Measurements from ENCODE around the gene CCDC187. TPM values are rescaled to one million over a fixed set of nuclear protein-coding genes. Genes with fewer than 3 reads are reported as not detected.

The CCDC187 gene
- total and polyA plus RNA-seq, 2 of the 4 experiments (the other 2 are of a cell fraction), result not detected

DNA sequence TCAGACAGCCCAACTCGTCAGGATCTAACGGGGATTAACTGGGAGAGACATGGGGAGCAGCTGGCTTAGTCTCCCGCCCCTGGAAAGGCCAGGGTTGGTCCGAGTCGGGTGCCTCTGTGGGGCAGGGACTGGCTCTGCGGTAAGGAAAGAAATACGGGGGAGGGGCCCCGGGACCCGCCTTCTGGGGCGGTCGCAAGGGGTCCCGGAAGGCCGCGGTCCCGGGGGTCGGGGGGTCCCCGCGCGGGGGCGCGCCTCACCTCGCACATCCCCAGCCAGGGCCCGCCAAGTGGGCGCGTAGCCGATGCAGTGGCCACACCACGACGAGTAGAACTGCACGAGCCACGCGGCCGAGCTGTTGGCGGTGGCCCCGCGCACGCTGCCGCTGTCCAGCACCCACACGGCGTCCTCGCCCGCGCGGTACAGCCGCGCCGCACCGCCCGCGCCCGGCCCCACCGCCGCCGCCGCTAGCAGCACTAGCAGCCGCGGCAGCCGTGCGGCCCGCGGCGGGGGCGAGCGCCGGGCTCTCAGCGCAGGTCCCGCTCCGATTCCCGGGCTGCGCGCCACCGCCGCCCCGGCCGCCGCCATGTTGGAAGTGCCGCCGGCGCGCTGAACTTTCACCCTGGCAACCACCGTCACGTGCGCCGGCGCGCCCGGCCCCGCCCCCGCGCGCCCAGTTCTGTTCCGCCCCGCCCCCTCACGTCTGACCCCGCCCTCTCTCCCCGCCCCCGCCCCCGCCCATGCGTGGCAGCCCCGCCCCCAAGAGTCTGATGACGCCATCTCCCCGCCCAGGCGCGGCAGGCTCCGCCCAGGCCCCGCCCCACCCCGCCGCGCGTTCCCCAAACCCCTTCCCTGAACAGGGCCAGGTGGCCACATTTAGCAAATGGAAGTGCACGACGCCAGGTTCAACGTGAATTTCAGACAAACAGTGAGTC, 58.4 kb downstream of the CCDC187 start, which contains the start of gene QSOX2:
Gene QSOX2 (minus strand): TSS at position 594 of the 932 bp plus-strand sequence. CDS start 9 bp downstream, at position 585.
- Histone ChIP-seq H2BK5ac (ENCODE audit: low read depth, low read length, poor library complexity, severe bottlenecking) (no peak within 1 kb of the TSS), H4K91ac (ENCODE audit: insufficient read depth, low read depth, low read length) (no peak within 1 kb of the TSS), H3K27me3 (ENCODE audit: control insufficient read depth, insufficient read depth, low read length) (peaks cover 33% of the 10 kb centered on the region), H3K56ac (ENCODE audit: extremely low read depth, insufficient read depth, low read length) (no peak within 1 kb of the TSS), H3K18ac (ENCODE audit: low read depth, low read length) (no peak within 1 kb of the TSS), H3K4me2 (ENCODE audit: low read depth, low read length) (peak within 1 kb of the TSS; percentile 93), H2BK15ac (ENCODE audit: low read depth, low read length) (no peak within 1 kb of the TSS), H4K20me1 (ENCODE audit: insufficient read depth, low read length) (peaks cover 25% of the 10 kb centered on the region), H3K36me3 (ENCODE audit: control insufficient read depth, insufficient read depth, low read length) (no peaks in the 10 kb centered on the region), H3K79me1 (ENCODE audit: low read depth in 1 of 2, low read length in 2 of 2) (peaks cover 22 to 43% of the 10 kb centered on the region in 2 experiments), H2AK9ac (replicated peaks; ENCODE audit: low read depth, low read length, poor library complexity) (peak within 1 kb of the TSS; percentile 73), H2BK120ac (ENCODE audit: low read depth, low read length) (no peak within 1 kb of the TSS), H3K9me3 (ENCODE audit: control insufficient read depth, insufficient read depth, low read length) (no peaks in the 10 kb centered on the region), H2AK5ac (ENCODE audit: low read depth, low read length) (no peak within 1 kb of the TSS), H4K5ac (ENCODE audit: low read depth, low read length) (no peak within 1 kb of the TSS), H3K23ac (ENCODE audit: low read depth, low read length) (peak within 1 kb of the TSS; percentile 54; the same call in 1 of the 2 replicates), H2AFZ (replicated peaks; ENCODE audit: low read length, poor library complexity) (peak within 1 kb of the TSS; percentile 90), H3K4ac (ENCODE audit: low read depth, low read length) (peak within 1 kb of the TSS; percentile 25; the same call in 1 of the 2 replicates), H4K8ac (ENCODE audit: low read depth in 2 of 2, low read length in 2 of 2) (peak within 1 kb of the TSS in 1 of 2 experiments; percentile 91; a peak in 1 of 4 replicates), H3K9ac (ENCODE audit: low read depth, low read length) (peak within 1 kb of the TSS; percentile 83), H2BK20ac (ENCODE audit: low read depth, low read length) (no peak within 1 kb of the TSS), H3K14ac (replicated peaks; ENCODE audit: low read depth, low read length) (0 out of 2 replicates have a peak within 1 kb of the TSS, but pooled peaks have one; percentile 59), H3K4me3 (ENCODE audit: insufficient read depth, low read depth, low read length) (peak within 1 kb of the TSS; percentile 79), H3K4me1 (ENCODE audit: control insufficient read depth, insufficient read depth, low read length) (peaks cover 3% of the 10 kb centered on the region; the same call in 1 of the 2 replicates), H3K27ac (ENCODE audit: insufficient read depth, low read length) (peak within 1 kb of the TSS; percentile 25; the same call in 1 of the 2 replicates), H3K9me1 (ENCODE audit: insufficient read depth, low read length) (peaks cover 8% of the 10 kb centered on the region)
- TF ChIP-seq CEBPB (IDR thresholded peaks at IDR 0.05; ENCODE audit: low read depth, low read length), result no peak
- peak; percentile 78; the same call in 1 of the 2 replicates for TF ChIP-seq MAZ (IDR thresholded peaks at IDR 0.05; ENCODE audit: borderline replicate concordance, low read depth, low read length)
- TF ChIP-seq RFX5 (IDR thresholded peaks at IDR 0.05; ENCODE audit: low read depth, low read length), result no peak
- TF ChIP-seq CHD1 (IDR thresholded peaks at IDR 0.05; ENCODE audit: low read depth, low read length), result no peak
- TF ChIP-seq NFE2L2 (IDR thresholded peaks at IDR 0.05; ENCODE audit: low read depth, low read length), result no peak
- TF ChIP-seq, protein P1, sequence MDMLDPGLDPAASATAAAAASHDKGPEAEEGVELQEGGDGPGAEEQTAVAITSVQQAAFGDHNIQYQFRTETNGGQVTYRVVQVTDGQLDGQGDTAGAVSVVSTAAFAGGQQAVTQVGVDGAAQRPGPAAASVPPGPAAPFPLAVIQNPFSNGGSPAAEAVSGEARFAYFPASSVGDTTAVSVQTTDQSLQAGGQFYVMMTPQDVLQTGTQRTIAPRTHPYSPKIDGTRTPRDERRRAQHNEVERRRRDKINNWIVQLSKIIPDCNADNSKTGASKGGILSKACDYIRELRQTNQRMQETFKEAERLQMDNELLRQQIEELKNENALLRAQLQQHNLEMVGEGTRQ (IDR thresholded peaks at IDR 0.05; ENCODE audit: low read depth, low read length), result peak; percentile 89
- TF ChIP-seq, protein P2, sequence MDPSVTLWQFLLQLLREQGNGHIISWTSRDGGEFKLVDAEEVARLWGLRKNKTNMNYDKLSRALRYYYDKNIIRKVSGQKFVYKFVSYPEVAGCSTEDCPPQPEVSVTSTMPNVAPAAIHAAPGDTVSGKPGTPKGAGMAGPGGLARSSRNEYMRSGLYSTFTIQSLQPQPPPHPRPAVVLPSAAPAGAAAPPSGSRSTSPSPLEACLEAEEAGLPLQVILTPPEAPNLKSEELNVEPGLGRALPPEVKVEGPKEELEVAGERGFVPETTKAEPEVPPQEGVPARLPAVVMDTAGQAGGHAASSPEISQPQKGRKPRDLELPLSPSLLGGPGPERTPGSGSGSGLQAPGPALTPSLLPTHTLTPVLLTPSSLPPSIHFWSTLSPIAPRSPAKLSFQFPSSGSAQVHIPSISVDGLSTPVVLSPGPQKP (IDR thresholded peaks at IDR 0.05; ENCODE audit: borderline replicate concordance, low read depth, low read length), result no peak
- peak; percentile 90 for TF ChIP-seq BHLHE40 (IDR thresholded peaks at IDR 0.05; ENCODE audit: low read depth, low read length)
- no peak for TF ChIP-seq FOS (IDR thresholded peaks at IDR 0.05; ENCODE audit: low read depth, low read length)
- peak; percentile 100 for TF ChIP-seq MXI1 (IDR thresholded peaks at IDR 0.05; ENCODE audit: borderline replicate concordance, low read depth, low read length)
- DNase-seq (peak; percentile 76), ATAC-seq (ENCODE audit: low read depth) (peak; percentile 94)
- in situ Hi-C loops (cut with MboI; ENCODE audit: low sequenced_read_pairs), result no loop called here
- intact Hi-C loops (cut with micrococcal nuclease), result no loop called here
- POLR2A ChIA-PET (ENCODE audit: unreplicated experiment), result no interaction called here
- 0% methylated on average over 53 of the region's 112 CpGs; no CpG with 5 or more reads in 1 of the 2 experiments for WGBS, 2 experiments (ENCODE audit: extremely low coverage in 2 of 2, insufficient read length in 1 of 2)
- dilution Hi-C loops (cut with HindIII; ENCODE audit: low sequenced_read_pairs, unreplicated experiment), result no loop called here
- CTCF ChIA-PET, result interaction anchor here (0.6 kb wide), 2 partner anchors 30 to 379 kb away, joined by 3 to 6 read pairs; no protein-coding TSS in a partner anchor
- no TSS peak for BruUV-seq (replicated peaks)
